AG09319 (cell line): ENCODE results near the gene SERTAD2.

Experiments used
- DNase-seq: peaks from one replicate; pipeline ENCODE4 v3.0.0-alpha.2; 2010; ENCODE audit warnings: low read depth; ENCODE audit errors: extremely low read depth
- TF ChIP-seq, protein P1 (sequence below): IDR thresholded peaks from 2 replicates; pipeline ENCODE4 v1.5.1; 2011; ENCODE audit warnings: low read depth, mild to moderate bottlenecking, inconsistent platforms, low read length, moderate library complexity

SERTAD2 gene

DNA sequence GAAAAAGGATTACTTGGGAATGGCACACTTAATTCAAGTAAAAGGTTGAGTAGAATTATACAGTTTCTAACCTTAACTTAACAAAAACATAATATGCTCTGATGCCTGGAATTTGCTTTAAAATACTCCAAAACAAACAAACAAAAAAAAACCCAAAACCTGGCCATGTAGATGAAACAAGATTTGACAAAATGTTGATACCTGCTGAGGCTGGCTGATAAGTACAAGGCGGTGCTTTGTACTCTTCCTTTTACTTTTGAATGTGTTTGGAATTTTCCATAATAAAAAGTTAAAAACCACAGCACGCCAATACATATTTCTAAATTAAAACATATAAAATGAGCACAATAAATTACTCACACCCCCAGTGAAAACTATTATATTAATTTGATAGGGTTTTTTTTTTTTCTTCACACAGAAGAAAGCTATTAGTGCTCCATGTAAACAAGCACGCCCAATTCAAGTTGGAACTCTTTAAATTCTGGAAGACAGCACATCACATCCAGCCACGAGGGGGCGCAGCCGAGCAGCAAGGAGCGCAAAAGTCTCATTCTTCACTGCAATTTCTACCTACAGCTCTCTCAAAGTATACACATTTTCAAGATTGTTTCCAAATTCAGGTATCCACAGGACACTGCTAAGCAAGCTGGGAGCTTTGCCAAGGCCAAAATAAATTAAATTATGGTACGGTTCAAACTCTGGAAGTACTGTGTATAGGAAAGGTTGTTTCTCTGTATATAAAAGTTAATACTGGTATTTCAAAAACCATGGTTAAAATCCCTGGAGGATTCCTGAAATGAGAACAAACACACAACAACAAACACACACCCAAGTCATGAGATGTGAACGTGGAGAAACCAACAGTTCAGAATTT is 7.5 kb downstream of the SERTAD2 start:
- DNase-seq = no peak
- TF ChIP-seq, protein P1, sequence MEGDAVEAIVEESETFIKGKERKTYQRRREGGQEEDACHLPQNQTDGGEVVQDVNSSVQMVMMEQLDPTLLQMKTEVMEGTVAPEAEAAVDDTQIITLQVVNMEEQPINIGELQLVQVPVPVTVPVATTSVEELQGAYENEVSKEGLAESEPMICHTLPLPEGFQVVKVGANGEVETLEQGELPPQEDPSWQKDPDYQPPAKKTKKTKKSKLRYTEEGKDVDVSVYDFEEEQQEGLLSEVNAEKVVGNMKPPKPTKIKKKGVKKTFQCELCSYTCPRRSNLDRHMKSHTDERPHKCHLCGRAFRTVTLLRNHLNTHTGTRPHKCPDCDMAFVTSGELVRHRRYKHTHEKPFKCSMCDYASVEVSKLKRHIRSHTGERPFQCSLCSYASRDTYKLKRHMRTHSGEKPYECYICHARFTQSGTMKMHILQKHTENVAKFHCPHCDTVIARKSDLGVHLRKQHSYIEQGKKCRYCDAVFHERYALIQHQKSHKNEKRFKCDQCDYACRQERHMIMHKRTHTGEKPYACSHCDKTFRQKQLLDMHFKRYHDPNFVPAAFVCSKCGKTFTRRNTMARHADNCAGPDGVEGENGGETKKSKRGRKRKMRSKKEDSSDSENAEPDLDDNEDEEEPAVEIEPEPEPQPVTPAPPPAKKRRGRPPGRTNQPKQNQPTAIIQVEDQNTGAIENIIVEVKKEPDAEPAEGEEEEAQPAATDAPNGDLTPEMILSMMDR = peak; percentile 95

DNA sequence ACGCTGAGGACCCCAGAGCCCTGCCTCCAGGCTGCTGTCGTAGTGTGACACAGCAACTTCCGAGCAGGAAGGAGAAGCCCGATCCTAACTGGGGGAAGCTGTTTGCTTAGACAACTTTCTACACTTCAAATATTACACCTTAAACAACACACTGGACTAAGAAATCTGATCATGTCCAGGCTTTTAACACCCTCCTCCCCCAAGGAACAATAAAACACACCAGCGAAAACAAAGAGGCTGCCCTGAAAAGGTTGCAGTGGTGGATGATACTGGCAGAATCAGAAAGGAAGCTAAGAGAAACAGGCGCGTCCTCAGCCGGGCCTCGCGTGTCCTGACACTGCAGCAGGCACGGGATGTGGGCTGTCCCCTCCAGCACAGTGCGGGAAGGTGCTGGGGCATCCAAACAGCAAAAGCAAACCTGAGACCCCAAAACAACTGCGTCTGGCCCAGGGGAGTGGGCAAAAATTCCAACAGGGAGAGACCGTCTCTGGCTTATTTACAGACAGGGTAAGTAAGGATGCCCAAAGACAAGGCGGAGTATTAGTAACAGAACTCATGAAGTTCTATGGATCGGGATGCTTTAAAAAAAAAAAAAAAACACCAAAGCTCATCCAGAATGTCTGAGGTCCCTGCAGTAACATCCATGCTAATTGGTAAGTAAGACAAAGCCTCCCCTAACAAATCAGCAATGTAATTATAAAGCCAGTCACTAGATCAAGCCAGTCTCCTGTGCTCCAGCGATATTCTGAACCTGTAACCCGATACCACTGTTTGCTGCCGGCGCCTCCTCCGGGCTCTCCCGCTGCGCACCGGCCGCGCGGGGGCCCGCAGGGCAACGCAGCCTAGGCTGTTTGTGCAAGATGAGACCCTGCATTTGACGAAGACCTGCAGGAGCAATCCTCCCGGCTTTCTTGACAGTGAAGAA is 9.0 kb downstream of the SERTAD2 start:
- peak; percentile 70 for DNase-seq
- TF ChIP-seq, protein P1 = peak; percentile 19

DNA sequence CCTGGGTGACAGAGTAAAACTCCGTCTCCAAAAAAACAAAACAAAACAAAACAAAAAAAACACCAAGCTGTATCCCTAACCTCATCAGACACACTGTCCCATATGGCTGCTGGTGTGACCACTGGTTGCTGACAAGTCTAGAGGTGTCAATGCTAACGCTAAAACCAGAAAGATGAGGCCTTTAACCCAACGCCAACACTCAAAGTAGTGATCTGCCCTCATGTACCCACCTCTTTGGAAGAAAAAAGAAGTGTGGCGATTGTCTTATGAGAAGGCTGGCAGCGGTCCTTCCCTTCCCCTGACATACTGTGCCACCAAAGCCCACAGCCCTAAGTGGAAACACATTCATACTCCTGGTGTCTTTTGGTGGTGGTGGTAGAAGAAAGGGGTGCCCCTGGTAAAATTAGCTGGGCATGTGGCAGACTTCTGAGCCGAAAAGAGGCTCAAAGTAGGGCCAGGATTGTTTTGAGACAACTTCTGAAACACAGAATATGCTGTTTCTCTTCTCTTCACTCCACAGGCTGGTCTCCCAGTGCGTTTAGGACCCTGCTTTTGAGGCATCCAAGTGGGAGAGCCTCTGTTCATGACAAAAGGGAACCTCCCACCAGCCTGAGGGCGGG is 9.8 kb downstream of the SERTAD2 start:
- TF ChIP-seq, protein P1 = no peak
- no peak for DNase-seq

DNA sequence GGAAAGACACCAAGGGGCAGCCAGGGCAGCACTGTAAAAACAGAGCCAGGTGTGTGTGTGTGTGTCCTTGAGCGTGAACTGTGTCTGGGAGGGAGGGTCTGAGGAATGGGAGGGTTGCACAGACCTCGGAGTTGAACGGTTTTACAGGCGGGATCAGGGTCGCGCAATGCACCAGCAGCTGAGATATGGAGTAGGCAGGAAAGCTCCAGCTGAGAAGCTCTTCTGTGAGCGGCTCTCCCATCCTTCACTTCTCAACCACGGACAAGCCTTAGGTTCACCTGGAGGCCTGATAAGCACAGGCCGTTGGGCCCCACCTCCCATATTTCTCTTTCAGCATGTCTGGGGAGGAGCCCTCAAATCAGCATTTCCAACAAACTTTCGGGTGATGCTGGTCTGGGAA is 12.1 kb downstream of the SERTAD2 start:
- no peak for DNase-seq
- TF ChIP-seq, protein P1 = no peak

DNA sequence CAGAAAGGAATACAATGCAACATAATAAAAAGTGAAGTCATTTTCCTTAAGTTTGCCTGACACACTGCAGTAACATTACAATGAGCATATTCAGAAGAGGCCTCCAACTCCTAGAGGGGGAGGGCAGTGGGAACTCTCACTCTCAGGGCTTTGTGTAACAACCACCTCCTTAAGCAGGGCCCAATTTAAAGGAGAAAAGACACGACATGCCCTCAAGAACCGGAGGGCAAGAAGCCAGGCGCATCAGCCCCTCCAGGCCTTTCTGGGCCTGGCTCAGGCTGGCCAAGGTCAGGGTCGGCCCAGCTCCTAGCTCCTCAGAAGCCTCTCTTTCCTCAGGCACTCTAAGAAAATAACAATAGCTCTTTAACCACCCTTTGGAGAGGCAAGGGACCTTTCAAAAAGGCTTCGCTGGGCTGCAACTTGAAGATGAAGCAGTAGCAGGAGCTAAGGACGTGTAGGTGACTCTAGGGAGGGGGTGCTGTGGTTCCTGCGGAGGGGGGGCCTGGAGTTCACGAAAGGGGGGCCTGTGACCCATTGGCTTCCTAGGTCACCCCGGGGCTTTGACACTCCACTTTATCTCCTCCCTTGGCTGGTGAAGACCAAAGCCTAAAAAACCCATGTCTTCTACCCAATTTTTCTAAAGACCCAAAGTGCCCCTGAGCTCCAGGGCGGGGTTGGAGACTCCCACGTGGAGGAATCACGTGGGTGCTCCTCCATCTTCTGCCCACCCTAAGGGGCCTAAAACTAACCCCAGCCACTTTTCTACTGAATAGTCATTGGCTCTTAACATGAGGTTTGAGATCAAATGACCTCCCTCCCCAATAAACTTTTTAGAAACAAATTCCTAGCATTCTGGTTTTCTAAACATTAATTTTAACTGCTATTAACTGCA is 13.3 kb downstream of the SERTAD2 start:
- DNase-seq = no peak
- TF ChIP-seq, protein P1 = no peak

DNA sequence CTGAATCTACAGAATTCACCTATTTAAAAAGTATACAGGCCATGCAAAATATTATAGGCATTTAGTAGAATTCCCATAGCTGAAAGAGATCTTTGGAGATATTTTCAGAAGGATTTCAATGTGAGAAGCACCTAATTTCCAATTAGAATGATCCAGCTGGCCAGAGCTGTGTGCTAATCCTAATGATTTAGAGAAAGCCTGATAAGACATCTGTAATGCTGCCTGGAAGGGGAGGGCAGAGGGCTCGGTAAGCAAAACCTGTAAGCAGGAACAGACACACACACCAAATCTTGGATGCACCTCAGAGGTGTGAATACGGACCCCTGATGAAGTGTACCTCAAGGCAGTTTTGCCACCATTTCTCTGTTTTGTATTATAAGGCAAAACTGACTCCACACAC is 14.0 kb downstream of the SERTAD2 start:
- TF ChIP-seq, protein P1 = no peak
- DNase-seq = no peak
